NT2/D1 (cell line): ENCODE data around the gene CYGB.
"Not testable (repeated sequence)": the region's sequence is repeated elsewhere in the genome, so short reads cannot be mapped to it uniquely, and the experiment has no call there.

ENCODE experiments used
- SUZ12 ChIP-seq: IDR thresholded peaks from 2 replicates; pipeline ENCODE4 v1.6.1; 2011; ENCODE audit not compliant: insufficient read length, insufficient read depth; ENCODE audit errors: extremely low read depth
- ZNF274 ChIP-seq: IDR thresholded peaks from 2 replicates; pipeline ENCODE4 v1.6.1; 2011; ENCODE audit warnings: mild to moderate bottlenecking, low read depth, low read length

GRCh38 chr17:76563359-76563758 lies 25.9 kb upstream of the CYGB start:
- TF ChIP-seq SUZ12, ZNF274: not testable (repeated sequence)
